WTC11 (cell line): ENCODE data around the gene MAP9. TPM values are rescaled to one million over a fixed set of nuclear protein-coding genes. Genes with fewer than 3 reads are reported as not detected.

Experiments
- ATAC-seq: fragments of 200-7000 bp; cut with Tn5 transposase; 2 replicates; pipeline ENCODE4 v1.10.0; 2021; ENCODE audit warnings: mild to moderate bottlenecking, moderate library complexity
- CTCF ChIA-PET: fragments of 300-600 bp; sonication (Branson Sonifier 250); formaldehyde crosslinking; loops from one replicate; lab custom pipeline; 2021; ENCODE audit warnings: antibody characterized with exemption; lab: Charles Lee
- POLR2A ChIA-PET: fragments of 350-600 bp; sonication (Branson Sonifier 250); formaldehyde crosslinking; loops from one replicate; lab custom pipeline; 2021; ENCODE audit warnings: antibody characterized with exemption; lab: Charles Lee
- DNase-seq: peaks from one replicate; pipeline ENCODE4 v3.0.0; 2021; ENCODE audit warnings: low spot score
- H3K27ac Mint-ChIP-seq: 2 replicates; pipeline ENCODE4 v1.8.0; 2021; ENCODE audit warnings: mixed read lengths
- H3K27me3 Mint-ChIP-seq: 2 replicates; pipeline ENCODE4 v1.8.0; 2021; ENCODE audit warnings: low read depth, mild to moderate bottlenecking, moderate library complexity, mixed read lengths
- H3K36me3 Mint-ChIP-seq: 2 replicates; pipeline ENCODE4 v1.8.0; 2021; ENCODE audit warnings: mixed read lengths
- H3K4me1 Mint-ChIP-seq: 2 replicates; pipeline ENCODE4 v1.8.0; 2022; ENCODE audit warnings: mixed read lengths
- H3K4me3 Mint-ChIP-seq: 2 replicates; pipeline ENCODE4 v1.8.0; 2021; ENCODE audit warnings: mild to moderate bottlenecking, moderate library complexity, mixed read lengths
- H3K9me3 Mint-ChIP-seq: 2 replicates; pipeline ENCODE4 v1.8.0; 2021; ENCODE audit warnings: mixed read lengths
- AFF4 ChIP-seq: sonication (generic); formaldehyde crosslinking; IDR thresholded peaks from 2 replicates; pipeline ENCODE4 v1.8.1; 2023; ENCODE audit warnings: mild to moderate bottlenecking, missing genetic modification reagents, borderline replicate concordance
- ARID4B ChIP-seq: sonication (generic); formaldehyde crosslinking; IDR thresholded peaks from 2 replicates; pipeline ENCODE4 v1.8.0; 2023; ENCODE audit warnings: missing genetic modification reagents, mild to moderate bottlenecking, borderline replicate concordance
- ATF1 ChIP-seq: sonication (generic); formaldehyde crosslinking; IDR thresholded peaks from 2 replicates; pipeline ENCODE4 v1.8.1; 2023; ENCODE audit warnings: mild to moderate bottlenecking, moderate library complexity, missing genetic modification reagents
- CBFB ChIP-seq: sonication (generic); formaldehyde crosslinking; IDR thresholded peaks from 2 replicates; pipeline ENCODE4 v1.8.1; 2022; ENCODE audit warnings: mild to moderate bottlenecking, low read depth, missing genetic modification reagents
- CREB1 ChIP-seq: sonication (generic); formaldehyde crosslinking; IDR thresholded peaks from 2 replicates; pipeline ENCODE4 v1.8.0; 2023; ENCODE audit warnings: mild to moderate bottlenecking, missing genetic modification reagents
- CTCF ChIP-seq: fragments of 200-600 bp; IDR thresholded peaks from 2 replicates; pipeline ENCODE4 v1.8.0; 2022; ENCODE audit warnings: antibody characterized with exemption
- ELF4 ChIP-seq: sonication (generic); formaldehyde crosslinking; IDR thresholded peaks from 2 replicates; pipeline ENCODE4 v1.8.1; 2022; ENCODE audit warnings: low read depth, mild to moderate bottlenecking, moderate library complexity, missing genetic modification reagents
- ERG ChIP-seq: fragments of 250-450 bp; sonication (Bioruptor Pico); IDR thresholded peaks from 2 replicates; pipeline ENCODE4 v1.8.0; 2021; ENCODE audit warnings: mild to moderate bottlenecking
- MLX ChIP-seq: sonication (generic); formaldehyde crosslinking; IDR thresholded peaks from 2 replicates; pipeline ENCODE4 v1.8.1; 2023; ENCODE audit warnings: mild to moderate bottlenecking, missing genetic modification reagents, moderate library complexity
- NFATC4 ChIP-seq: fragments of 250-450 bp; sonication (Bioruptor Pico); IDR thresholded peaks from 2 replicates; pipeline ENCODE4 v1.9.0; 2021; ENCODE audit warnings: mild to moderate bottlenecking
- NR2C2 ChIP-seq: sonication (generic); formaldehyde crosslinking; IDR thresholded peaks from 2 replicates; pipeline ENCODE4 v1.8.0; 2022; ENCODE audit warnings: mild to moderate bottlenecking, missing genetic modification reagents
- NR3C1 ChIP-seq: sonication (generic); formaldehyde crosslinking; conservative IDR thresholded peaks from 2 replicates; pipeline ENCODE4 v1.8.1; 2023; ENCODE audit warnings: low read depth, mild to moderate bottlenecking, missing genetic modification reagents
- SMAD3 ChIP-seq: sonication (generic); formaldehyde crosslinking; IDR thresholded peaks from 2 replicates; pipeline ENCODE4 v1.8.0; 2022; ENCODE audit warnings: missing genetic modification reagents, mild to moderate bottlenecking, borderline replicate concordance
- SMAD4 ChIP-seq: sonication (generic); formaldehyde crosslinking; IDR thresholded peaks from 2 replicates; pipeline ENCODE4 v1.8.0; 2022; ENCODE audit warnings: mild to moderate bottlenecking, missing genetic modification reagents
- TEAD1 ChIP-seq: sonication (generic); formaldehyde crosslinking; IDR thresholded peaks from 2 replicates; pipeline ENCODE4 v1.8.0; 2022; ENCODE audit warnings: mild to moderate bottlenecking, missing genetic modification reagents
- TP53 ChIP-seq: sonication (generic); formaldehyde crosslinking; IDR thresholded peaks from 2 replicates; pipeline ENCODE4 v1.8.1; 2023; ENCODE audit warnings: mild to moderate bottlenecking, missing genetic modification reagents
- ZNF232 ChIP-seq: sonication (generic); formaldehyde crosslinking; IDR thresholded peaks from 2 replicates; pipeline ENCODE4 v1.8.0; 2022; ENCODE audit warnings: mild to moderate bottlenecking, missing genetic modification reagents
- ZNF317 ChIP-seq: sonication (generic); formaldehyde crosslinking; IDR thresholded peaks from 2 replicates; pipeline ENCODE4 v1.8.1; 2023; ENCODE audit warnings: low read depth, mild to moderate bottlenecking, moderate library complexity, missing genetic modification reagents, borderline replicate concordance
- ZNF512 ChIP-seq: sonication (generic); formaldehyde crosslinking; IDR thresholded peaks from 2 replicates; pipeline ENCODE4 v1.8.1; 2022; ENCODE audit warnings: missing genetic modification reagents, borderline replicate concordance
- total RNA-seq: library from RNA; stranded (reverse); gene quantifications from 3 replicates; pipeline ENCODE4 v1.2.3, GENCODE V29; 2021

MAP9 gene
- total RNA-seq, 1 experiment from 2014 or later = 19.0 TPM

GRCh38 chr4:155321006-155321405 is 55.8 kb downstream of the MAP9 start (continued):
- no peak for TF ChIP-seq AFF4 (CRISPR knock-in tag)
- TF ChIP-seq SMAD3 (CRISPR knock-in tag) = no peak
- TF ChIP-seq NR3C1 = no peak
- no peak for TF ChIP-seq TEAD1 (CRISPR knock-in tag)
- no peak for TF ChIP-seq ATF1 (CRISPR knock-in tag)
- TF ChIP-seq CREB1 = no peak
- no peak for TF ChIP-seq MLX
- TF ChIP-seq ELF4 (CRISPR knock-in tag) = no peak
- TF ChIP-seq ZNF232 (CRISPR knock-in tag) = no peak

GRCh38 chr4:155319516-155319915 is 57.2 kb downstream of the MAP9 start:
- ATAC-seq (peak; percentile 93), DNase-seq (no peak)
- peaks cover 21% of the 10 kb centered on the region for H3K27me3 Mint-ChIP-seq
- H3K9me3 Mint-ChIP-seq = peaks cover 53% of the 10 kb centered on the region
- ChIA-PET CTCF (interaction anchor here (1.0 kb wide), 1 partner anchor 108 kb away, joined by 3 read pairs; no protein-coding TSS in a partner anchor), POLR2A (no interaction called here)
- peaks cover 15% of the 10 kb centered on the region for H3K36me3 Mint-ChIP-seq
- no peak overlapping the region for H3K4me3 Mint-ChIP-seq
- peaks cover 16% of the 10 kb centered on the region for H3K4me1 Mint-ChIP-seq
- H3K27ac Mint-ChIP-seq = no peak overlapping the region
- TF ChIP-seq CBFB (CRISPR knock-in tag) (no peak), NR2C2 (CRISPR knock-in tag) (no peak), AFF4 (CRISPR knock-in tag) (no peak), NFATC4 (CRISPR knock-in tag) (no peak), TP53 (CRISPR knock-in tag) (no peak), ZNF317 (no peak), ARID4B (CRISPR knock-in tag) (no peak), CTCF (no peak), SMAD4 (CRISPR knock-in tag) (no peak), ERG (CRISPR knock-in tag) (no peak), ZNF512 (no peak)
